DND-41 (cell line): ENCODE results near the gene OLR1.

ENCODE experiments used
- EZH2 ChIP-seq: IDR thresholded peaks from 3 replicates; pipeline ENCODE4 v1.6.1; 2012; ENCODE audit warnings: borderline replicate concordance, low read depth, mild to moderate bottlenecking, moderate library complexity, low read length, inconsistent platforms; ENCODE audit not compliant: severe bottlenecking
- TF ChIP-seq, protein P1 (sequence below): IDR thresholded peaks from 2 replicates; pipeline ENCODE4 v1.5.1; 2012; ENCODE audit warnings: borderline replicate concordance, low read length, moderate library complexity, mild to moderate bottlenecking; ENCODE audit not compliant: poor library complexity, severe bottlenecking; ENCODE audit errors: extremely low read depth

DNA sequence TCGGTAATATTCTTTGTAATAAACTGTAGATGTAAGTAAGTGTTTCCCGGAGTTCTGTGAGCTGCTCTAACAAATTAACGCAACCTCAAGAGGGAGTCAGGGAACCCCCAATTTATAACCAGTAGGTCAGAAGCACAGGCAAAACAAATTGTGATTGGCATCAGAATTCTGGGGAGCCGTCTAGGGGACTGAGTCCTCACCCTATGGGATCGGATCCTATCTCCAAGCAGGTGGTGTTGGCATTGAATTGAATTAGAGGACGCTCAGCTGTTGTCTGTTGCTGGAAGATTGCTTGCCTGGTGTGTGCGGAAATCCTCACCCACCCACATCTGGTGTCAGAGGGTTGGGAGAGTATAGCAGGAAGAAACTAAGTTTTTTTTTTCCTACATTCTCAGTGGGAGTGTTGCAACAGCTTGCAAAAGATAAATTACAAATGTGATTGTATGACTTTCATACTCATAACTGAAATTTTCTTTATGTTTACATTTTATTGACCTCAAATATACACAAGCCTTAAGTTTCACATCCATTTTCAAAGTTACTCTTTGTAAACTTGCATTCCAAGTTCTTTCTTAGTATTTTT is 12.4 kb upstream of the OLR1 start:
- TF ChIP-seq, protein P1, sequence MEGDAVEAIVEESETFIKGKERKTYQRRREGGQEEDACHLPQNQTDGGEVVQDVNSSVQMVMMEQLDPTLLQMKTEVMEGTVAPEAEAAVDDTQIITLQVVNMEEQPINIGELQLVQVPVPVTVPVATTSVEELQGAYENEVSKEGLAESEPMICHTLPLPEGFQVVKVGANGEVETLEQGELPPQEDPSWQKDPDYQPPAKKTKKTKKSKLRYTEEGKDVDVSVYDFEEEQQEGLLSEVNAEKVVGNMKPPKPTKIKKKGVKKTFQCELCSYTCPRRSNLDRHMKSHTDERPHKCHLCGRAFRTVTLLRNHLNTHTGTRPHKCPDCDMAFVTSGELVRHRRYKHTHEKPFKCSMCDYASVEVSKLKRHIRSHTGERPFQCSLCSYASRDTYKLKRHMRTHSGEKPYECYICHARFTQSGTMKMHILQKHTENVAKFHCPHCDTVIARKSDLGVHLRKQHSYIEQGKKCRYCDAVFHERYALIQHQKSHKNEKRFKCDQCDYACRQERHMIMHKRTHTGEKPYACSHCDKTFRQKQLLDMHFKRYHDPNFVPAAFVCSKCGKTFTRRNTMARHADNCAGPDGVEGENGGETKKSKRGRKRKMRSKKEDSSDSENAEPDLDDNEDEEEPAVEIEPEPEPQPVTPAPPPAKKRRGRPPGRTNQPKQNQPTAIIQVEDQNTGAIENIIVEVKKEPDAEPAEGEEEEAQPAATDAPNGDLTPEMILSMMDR: no peak
- TF ChIP-seq EZH2: no peak
